SH-SY5Y (cell line): ENCODE data around the gene LPCAT1.

Experiments used
- GATA2 ChIP-seq: IDR thresholded peaks from 2 replicates; pipeline ENCODE4 v1.6.1; 2011; ENCODE audit warnings: mild to moderate bottlenecking, low read depth, low read length
- GATA3 ChIP-seq: IDR thresholded peaks from 2 replicates; pipeline ENCODE4 v1.6.1; 2011; ENCODE audit warnings: low read depth, mild to moderate bottlenecking, low read length, moderate library complexity

The LPCAT1 gene

GRCh38 chr5:1471997-1472963 lies 51.5 kb downstream of the LPCAT1 start:
- no peak for TF ChIP-seq GATA3
- TF ChIP-seq GATA2: no peak

DNA sequence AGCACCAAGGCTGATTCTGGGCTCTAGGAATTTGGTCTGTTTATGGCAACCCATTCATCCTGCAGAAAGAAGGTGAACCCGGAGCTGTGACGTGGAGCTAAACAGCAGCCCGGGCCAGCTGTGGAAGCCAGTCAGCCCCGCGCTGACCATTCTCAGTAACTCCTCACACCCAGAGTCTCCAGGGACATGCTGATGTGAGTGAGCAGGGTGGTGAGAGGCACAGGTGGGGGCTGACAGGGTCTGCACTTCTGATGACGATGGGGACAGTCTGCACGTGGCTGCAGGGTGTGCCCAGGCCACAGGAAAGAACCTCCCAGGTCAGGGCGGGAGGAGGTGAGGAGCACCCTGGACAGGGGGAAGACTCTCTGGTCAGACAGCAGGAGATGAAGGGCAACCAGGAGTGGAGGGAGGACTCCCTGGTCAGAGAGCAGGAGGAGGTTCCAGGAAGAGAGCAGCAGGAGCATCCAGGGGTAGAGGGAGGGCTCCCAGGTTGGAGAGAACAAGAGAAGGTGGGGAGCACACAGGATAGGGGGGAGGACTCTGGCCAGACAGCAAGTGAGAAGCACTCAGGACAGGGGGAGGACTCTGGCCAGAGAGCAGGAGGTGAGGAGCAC lies 52.4 kb downstream of the LPCAT1 start:
- TF ChIP-seq GATA2 (no peak), GATA3 (no peak)

GRCh38 chr5:1470762-1471211 lies 53.0 kb downstream of the LPCAT1 start:
- TF ChIP-seq GATA2: no peak
- no peak for TF ChIP-seq GATA3

GRCh38 chr5:1468629-1469527 lies 54.9 kb downstream of the LPCAT1 start:
- TF ChIP-seq GATA3: no peak
- no peak for TF ChIP-seq GATA2

DNA sequence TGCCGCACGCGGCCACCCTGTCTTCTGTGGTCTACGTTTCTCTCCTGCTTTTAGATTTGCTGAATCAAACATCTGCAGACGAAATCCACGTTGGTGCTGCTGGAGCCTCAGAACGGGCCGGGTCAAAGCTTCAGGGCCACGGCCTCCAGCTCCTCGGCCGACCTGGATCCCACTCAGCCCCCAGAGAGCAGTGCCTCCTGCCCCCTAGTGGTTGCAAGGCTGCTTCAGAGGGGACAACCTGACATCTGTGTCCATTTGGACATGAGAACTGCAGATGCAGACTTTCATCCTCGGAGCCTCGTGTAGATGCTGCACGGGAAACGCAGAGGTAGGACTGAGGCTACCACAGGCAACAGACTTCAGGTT lies 55.5 kb downstream of the LPCAT1 start:
- TF ChIP-seq GATA2: no peak
- no peak for TF ChIP-seq GATA3

DNA sequence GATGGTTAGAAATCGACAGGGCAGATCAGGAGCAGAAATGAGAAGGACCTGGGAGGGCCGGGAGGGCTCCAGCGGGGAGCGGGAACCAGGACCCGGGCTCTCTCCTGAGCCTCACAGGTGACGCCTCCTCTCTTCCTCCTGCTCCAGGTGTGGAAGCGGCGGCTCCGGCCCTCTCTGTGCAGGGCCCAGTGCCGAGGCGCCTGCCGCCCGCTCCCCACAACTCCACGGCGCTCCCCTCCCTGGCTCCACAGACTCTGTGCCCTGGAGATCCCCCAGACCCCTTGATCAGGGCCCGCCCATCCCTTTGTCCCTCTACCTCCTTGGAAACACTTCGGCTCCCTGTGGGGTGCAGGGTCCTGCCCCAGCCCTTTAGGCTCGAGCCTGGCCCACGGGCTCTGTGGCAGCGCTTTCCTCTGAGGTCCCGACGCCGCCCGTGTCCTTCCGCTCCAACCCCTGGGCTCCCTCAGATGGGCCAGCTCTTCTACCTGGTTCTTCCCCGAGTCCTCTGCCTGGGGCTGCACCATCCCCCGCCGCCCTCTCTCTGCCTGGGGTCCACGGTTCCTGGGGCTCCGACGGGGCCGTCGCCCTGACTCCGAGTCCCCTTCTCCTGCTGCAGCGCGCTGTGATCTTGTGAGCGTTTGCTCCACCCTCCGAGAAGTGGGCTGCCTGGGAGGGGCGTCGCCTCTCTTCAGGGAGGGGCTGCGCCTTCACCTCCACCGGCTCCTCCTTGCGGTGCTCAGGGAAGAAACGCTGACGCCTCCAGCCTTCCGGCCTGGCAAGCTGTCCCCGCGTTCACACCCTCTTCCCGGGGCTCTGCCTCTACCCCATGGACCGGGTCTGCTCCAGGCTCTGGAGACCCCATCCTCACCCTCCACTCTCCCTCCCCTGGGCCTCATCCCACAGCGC lies 56.2 kb downstream of the LPCAT1 start:
- TF ChIP-seq GATA3 (no peak), GATA2 (no peak)

DNA sequence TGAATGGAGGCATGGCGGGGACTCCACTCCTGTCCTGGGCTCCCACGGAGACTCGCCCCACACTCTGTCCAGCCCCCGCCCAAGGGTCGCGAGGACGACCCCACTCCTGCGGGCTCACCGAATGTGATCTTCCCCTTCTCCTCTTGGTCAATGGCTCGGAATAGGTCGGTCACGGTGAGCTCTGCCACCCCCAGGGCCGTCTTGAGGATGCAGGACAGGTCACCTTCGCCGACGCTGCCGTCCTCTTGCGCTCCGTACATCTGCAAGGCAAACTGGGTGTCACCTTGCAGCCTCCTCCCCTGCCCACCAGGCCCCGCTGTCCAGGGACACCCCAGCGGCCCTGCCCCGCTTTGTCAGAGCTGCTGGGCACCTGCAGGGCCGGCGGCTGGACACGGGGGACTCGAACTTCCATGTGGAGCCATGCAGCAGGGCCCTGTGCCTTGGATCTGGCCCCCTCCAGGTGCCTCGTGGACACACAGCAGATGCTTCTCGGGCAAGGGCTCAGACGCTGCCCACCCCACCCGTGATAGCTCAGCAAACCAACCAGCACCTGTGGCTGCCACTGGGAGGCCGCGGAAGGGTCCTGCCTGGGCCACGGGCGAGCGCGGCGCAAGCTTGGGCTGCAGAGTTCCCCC lies 57.0 kb downstream of the LPCAT1 start:
- TF ChIP-seq GATA2 (no peak), GATA3 (no peak)

GRCh38 chr5:1465966-1466471 lies 57.7 kb downstream of the LPCAT1 start:
- no peak for TF ChIP-seq GATA3
- TF ChIP-seq GATA2: no peak

DNA sequence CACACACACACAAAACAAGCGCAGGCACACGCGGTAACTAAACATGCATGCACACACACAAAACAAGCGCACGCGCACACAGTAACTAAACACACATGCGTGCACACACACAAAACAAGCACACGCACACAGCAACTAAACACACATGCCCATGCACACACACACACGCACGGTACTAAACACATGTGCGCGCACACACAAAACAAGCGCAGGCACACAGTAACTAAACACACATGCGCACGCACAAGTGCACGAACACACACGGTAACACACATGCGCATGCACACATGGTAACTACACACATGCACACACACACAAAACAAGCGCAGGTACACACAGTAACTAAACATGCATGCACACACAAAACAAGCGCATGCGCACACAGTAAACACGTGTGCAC lies 58.6 kb downstream of the LPCAT1 start:
- no peak for TF ChIP-seq GATA2
- TF ChIP-seq GATA3: no peak

- TF ChIP-seq GATA3: no peak
- no peak for TF ChIP-seq GATA2
These were observed 59.2 kb downstream of the LPCAT1 start for GRCh38 chr5:1464511-1464910.

- TF ChIP-seq GATA3: no peak
- TF ChIP-seq GATA2: no peak
These were observed 59.7 kb downstream of the LPCAT1 start for GRCh38 chr5:1464096-1464446.

GRCh38 chr5:1463326-1464095 lies 60.2 kb downstream of the LPCAT1 start:
- TF ChIP-seq GATA2: no peak
- no peak for TF ChIP-seq GATA3

DNA sequence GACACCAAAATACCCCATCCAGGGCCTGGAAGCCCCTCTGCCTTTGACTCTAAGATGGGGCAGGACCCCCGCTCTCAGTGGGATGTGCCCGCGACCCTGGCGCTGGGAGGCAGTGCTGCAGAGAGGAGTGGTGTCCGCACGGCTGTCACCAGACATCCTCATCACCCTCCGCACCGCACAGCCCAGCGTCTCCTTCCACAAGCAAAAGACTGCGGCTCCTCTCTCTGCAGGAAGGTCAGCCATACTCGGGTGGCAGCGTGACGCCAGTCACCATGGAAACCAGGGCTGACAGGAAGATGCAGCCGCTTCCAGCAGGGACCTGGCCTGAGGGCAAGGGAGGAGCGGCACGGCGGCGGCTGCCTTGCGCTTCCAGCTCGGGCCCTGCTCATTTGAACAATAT lies 61.4 kb downstream of the LPCAT1 start:
- TF ChIP-seq GATA3: no peak
- TF ChIP-seq GATA2: no peak
